Measurements from ENCODE around the gene RALGDS.
"Not testable (repeated sequence)": the region's sequence is repeated elsewhere in the genome, so short reads cannot be mapped to it uniquely, and the experiment has no call there.

RALGDS gene

GRCh38 chr9:133103987-133104505, 17.0 kb downstream of the RALGDS start:
- DNase-seq, result peak; percentile 11

GRCh38 chr9:133103183-133103986, 17.7 kb downstream of the RALGDS start:
- peak; percentile 60 for DNase-seq

GRCh38 chr9:133102190-133103021, 18.6 kb downstream of the RALGDS start:
- peak; percentile 11 for DNase-seq

DNA sequence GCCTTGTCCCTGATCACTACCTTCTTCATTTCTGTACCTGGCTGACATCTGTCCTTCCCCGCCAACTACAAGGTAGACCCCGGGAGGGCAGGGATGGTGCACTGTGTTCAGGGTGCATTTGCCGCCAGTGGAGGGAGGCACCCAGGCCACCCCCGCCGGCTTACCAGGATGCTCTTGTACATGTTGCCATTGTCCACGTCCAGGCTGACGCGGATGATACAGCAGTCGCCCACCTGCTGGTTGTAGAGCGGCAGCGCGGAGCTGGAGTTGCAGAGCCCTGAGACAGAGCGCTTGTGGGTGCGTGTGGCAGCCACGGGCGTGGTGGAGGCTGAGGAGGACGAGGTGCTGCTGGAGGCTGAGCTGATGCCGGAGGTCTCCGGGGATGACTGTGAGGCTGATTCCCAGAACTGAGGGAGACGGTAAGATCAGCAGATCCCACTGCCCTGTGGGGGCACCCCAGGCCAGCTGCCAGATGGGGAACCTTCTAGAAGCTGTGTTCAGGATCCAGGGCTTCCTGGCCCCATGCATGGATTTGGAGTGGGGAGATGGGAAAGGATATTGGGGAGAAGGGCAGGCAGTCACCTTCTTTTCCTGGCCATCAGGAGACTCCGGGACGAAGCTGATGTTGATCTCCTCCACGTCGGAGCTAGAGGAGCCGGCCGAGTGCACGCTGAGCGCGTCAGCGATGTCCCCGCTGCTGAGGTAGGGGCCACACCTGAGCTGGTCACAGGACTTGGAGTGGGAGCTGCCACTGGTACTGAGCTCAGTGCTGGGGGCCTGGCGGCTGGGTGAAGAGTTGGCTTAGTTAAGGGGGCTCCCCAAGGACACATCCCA, 19.5 kb downstream of the RALGDS start:
- peak; percentile 12 for DNase-seq

- DNase-seq, result peak; percentile 5
These were observed 20.3 kb downstream of the RALGDS start for GRCh38 chr9:133100506-133101355.

DNA sequence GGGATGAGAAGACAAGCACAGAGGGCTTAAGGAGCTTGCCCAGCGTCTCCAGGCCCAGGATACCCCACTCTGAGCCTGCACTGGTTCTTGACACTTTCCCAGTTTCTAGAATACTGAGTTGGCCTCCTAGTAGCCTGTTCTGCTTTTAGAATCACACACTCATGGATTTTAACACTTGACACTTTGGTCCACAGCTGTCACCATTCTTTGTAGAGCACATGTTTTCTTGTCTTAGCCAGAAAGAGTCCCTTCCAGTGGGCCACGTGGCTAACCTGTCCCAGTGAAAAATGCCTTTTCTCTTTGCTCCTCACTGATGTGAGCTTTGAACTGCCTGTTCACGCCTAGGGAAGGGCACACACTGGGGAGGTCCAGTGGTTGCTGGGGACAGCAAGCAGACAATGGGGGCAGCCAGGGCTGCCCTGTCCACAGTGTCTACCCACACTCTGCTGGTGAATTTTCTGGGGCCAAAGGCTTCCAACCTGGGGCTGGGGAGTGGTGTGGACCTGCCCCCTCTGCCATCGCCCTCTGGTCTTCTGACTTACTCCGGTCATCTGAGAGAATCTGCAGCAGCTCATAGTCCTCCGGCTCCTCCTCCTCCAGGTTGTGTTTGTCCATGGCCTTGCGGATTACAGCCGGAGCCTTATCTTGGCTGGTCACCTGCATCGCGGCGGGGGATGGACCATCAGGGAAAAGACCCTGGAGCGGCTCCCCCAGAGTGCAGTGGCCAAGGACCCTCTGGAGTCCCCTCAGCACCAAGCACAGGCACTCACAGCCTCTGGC, 21.1 kb downstream of the RALGDS start:
- DNase-seq, result no peak

- no peak for DNase-seq
These were observed 22.2 kb downstream of the RALGDS start for GRCh38 chr9:133098871-133099270.

DNA sequence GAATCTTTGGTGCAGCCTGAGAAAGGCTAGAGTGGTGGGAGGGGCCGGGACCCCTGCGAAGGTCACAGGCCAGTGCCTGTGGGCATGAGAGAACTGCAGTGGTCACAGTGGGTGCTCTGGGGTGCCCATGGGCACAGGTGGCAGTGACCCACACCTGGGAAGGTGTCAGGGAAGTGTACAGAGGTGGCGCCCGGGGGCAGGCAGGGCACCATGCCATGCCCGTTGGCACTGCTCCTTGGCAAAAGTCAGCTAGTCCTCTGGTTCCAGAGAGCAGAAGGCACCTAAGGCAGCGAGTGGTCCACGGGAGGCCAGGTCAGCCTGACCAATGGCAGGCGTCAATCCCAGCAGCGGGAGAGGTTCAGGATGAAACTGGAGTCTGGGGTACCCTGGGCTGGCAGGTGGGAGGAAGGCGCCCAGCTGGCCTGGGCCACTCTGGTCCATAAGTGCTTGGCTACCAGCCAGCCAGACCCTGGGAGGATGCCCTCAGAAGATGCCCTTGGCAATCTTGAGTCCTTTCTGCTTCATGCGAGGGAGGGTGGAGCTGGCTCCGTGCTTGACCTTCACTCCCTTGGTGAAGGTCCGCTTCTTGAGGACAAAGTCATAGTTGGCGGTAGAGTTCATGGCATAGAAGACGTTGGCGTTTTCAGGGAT, 22.8 kb downstream of the RALGDS start:
- DNase-seq, result no peak

GRCh38 chr9:133094842-133095393, 26.1 kb downstream of the RALGDS start:
- DNase-seq, result no peak

DNA sequence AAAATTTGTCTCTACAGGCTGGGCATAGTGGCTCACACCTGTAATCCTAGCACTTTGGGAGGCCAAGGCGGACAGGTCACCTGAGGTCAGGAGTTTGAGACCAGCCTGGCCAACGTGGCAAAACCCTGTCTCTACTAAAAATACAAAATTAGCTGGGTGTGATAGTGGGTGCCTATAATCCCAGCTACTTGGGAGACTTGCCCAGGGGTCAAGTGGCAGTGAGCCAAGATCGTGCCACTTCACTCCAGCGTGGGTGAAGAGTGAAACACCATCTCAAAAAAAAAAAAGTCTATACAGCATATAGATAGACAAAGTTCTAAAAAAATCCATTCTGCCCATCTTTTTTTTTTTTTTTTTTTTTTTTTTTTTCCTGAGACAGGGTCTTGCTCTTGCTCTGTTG, 26.7 kb downstream of the RALGDS start:
- DNase-seq, result not testable (repeated sequence)

- no peak for DNase-seq
These were observed 30.2 kb downstream of the RALGDS start for GRCh38 chr9:133090752-133091385.

GRCh38 chr9:133090187-133090586, 30.9 kb downstream of the RALGDS start:
- DNase-seq, result no peak

DNA sequence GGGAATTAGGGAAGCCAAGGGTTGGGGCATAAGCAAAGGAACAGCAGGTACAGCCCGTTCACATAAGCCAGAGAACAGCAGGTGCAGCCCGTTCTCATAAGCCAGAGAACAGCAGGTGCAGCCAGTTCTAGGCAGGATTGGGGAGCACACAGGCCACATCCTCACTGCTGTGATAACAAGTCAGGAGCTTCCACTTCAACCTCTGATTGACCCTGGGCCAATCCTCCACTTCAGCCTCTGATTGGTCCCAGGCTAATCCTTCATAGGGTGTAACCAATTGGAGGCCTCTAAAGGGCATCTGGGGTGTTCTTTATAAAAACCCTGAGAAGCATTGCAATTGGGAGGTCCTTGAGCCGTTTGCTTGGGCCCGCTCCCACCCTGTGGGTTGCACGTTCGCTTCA, 31.8 kb downstream of the RALGDS start:
- no peak for DNase-seq

DNA sequence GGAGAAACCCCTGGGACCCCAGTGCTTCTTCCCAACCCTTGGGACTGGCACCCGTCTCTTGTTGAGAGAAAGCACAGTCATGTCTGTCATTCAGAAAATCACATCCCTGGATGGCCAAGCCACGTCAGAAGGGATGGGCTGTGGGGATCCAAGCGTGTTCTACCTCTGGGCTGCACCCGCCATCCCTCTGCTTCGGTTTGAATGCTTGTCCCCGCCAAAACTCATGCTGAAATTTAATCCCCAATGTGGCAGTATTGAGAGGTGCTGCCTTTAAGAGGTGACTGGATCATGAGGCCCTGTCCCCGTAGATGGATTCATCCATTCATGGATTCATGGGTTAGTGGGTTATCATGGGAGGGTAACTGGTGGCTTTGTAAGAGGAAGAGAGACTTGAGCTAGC, 32.3 kb downstream of the RALGDS start:
- no peak for DNase-seq

GRCh38 chr9:133088146-133088750, 32.8 kb downstream of the RALGDS start:
- no peak for DNase-seq

GRCh38 chr9:133087429-133088145, 33.5 kb downstream of the RALGDS start:
- DNase-seq, result no peak

GRCh38 chr9:133086894-133087293, 34.1 kb downstream of the RALGDS start:
- no peak for DNase-seq

DNA sequence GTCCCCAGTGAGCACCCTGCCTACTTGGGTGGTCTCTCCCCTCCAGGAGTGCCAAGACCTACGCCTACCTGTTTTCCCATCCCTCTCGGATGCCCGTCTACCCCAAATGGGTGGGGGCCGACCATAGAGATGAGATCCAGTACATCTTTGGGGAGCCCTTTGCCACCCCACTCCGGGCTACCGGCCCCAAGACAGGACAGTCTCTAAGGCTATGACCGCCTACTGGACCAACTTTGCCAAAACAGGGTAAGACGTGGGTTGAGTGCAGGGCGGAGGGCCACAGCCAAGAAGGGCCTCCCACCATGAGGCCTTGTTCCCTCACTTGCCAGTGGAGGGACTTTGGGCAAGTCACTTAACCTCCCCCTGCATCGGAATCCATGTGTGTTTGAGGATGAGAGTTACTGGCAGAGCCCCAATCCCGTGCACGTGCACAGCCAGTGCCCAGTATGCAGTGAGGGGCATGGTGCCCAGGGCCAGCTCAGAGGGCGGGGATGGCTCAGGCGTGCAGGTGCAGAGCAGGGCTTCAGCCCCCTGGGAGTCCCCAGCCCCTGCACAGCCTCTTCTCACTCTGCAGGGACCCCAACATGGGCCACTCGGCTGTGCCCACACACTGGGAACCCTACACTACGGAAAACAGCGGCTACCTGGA, 34.7 kb downstream of the RALGDS start:
- DNase-seq, result not testable (repeated sequence)
